ENCODE measurements around the gene CBLC. TPM values are rescaled to one million over a fixed set of nuclear protein-coding genes. Genes with fewer than 3 reads are reported as not detected.

The CBLC gene
- total RNA-seq, 1 experiment from 2014 or later = not detected

DNA sequence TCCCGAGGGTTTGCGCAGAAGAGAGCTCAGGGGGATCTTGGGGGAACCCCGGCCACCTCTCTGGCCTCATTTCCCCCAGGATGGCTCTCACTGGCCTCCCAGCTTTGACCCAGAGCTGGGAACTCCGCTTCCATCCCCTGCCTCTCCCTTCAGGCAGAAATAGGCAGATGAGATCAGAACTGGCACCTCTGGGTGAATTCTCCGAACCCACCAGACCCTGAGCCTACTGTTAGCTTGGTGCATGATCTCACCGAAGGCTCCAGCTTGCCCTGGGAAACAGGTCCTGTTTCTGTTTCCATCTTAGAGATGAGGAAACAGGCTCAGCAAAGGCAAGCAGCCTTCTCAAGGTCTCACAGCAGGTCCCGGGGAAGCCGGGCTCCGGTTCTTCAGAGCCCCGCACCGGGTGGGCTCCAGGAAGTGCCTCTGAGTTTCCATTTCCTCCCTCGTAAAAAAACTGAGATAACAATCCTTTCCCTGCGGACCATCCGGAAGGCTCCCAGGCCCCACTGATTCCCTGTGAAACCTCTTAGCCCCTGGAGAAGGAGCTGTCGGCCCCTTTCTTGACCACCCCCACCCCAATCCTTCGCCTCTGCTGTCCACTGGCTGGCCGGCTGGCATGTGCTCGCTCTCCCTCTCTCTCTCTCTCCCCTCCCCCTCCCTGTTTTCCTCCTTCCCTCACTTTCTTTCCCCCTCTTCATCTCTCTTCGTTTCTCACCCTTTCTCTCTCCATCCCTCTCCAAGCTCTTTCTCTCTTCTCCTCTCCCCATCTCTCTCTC lies 70.5 kb downstream of the CBLC start:
- no peak for DNase-seq (ENCODE audit: extremely low read depth, low read depth)

DNA sequence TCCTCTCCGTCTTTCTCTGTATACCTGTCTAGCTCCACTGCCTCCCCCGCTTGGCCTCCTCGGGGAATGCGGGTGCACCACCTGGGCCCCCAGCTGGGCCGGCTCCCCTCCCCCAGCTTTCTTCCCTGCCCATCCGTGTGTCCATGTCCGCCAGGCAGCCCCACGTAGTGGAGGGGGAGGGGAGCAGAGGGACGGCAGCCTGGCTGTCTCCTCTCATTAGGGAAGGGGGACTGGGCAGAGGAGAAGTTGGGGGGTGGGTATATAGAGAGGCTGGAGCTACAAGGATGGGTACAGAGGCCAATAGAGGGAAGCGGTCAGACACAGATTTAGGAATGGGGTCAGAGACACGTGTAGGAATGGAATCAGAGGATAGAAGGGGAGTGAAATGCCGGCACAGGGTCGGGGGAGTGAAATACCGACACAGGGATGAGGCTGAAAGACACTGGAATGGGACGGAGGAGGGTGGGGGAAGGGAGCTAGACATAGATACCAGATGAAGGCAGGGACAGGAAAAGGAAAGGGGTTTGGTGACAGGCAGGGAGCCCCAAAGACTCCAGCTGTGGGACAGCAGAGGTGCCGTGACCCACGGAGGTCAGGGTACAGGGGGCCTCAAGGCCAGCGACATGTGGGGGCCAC lies 71.2 kb downstream of the CBLC start:
- no peak for DNase-seq (ENCODE audit: extremely low read depth, low read depth)

Small RNA genes within 50 kb of the gene (small RNA-seq; reads per million reads assigned to genes)
- 0 to 0.04 reads per million in 2 experiments for gene RF00156

Other genes with a start within 250 kb of the CBLC start
- not detected in 2 replicates for gene CEACAM20, start 248.2 kb upstream of the CBLC start, total RNA-seq (2014; rRNA removed; shearing (Covaris generic))
- gene IGSF23, start 164.3 kb upstream of the CBLC start, total RNA-seq (2014; rRNA removed; shearing (Covaris generic)) = not detected in 2 replicates
- 49.8 and 50.1 TPM in 2 replicates for gene PVR, start 134.0 kb upstream of the CBLC start, total RNA-seq (2014; rRNA removed; shearing (Covaris generic))
- gene CEACAM19, start 106.4 kb upstream of the CBLC start, total RNA-seq (2014; rRNA removed; shearing (Covaris generic)) = 0.46 and 0.59 TPM in 2 replicates
- gene CEACAM16, start 78.7 kb upstream of the CBLC start, total RNA-seq (2014; rRNA removed; shearing (Covaris generic)) = not detected in 2 replicates
- gene BCL3, start 29.2 kb upstream of the CBLC start, total RNA-seq (2014; rRNA removed; shearing (Covaris generic)) = 12.6 and 16.5 TPM in 2 replicates
- 2.3 and 3.1 TPM in 2 replicates for gene BCAM, start 31.2 kb downstream of the CBLC start, total RNA-seq (2014; rRNA removed; shearing (Covaris generic))
- gene NECTIN2, start 68.4 kb downstream of the CBLC start, total RNA-seq (2014; rRNA removed; shearing (Covaris generic)) = 24.3 and 29.4 TPM in 2 replicates
- 43.7 and 60.7 TPM in 2 replicates for gene TOMM40, start 113.4 kb downstream of the CBLC start, total RNA-seq (2014; rRNA removed; shearing (Covaris generic))
- 0.84 and 1.2 TPM in 2 replicates for gene APOE, start 127.9 kb downstream of the CBLC start, total RNA-seq (2014; rRNA removed; shearing (Covaris generic))
- gene APOC1, start 136.7 kb downstream of the CBLC start, total RNA-seq (2014; rRNA removed; shearing (Covaris generic)) = 6.1 and 9.6 TPM in 2 replicates
- not detected in 2 replicates for gene APOC4, start 164.3 kb downstream of the CBLC start, total RNA-seq (2014; rRNA removed; shearing (Covaris generic))
- gene APOC2, start 168.2 kb downstream of the CBLC start, total RNA-seq (2014; rRNA removed; shearing (Covaris generic)) = not detected in 2 replicates
- gene CLPTM1, start 177.5 kb downstream of the CBLC start, total RNA-seq (2014; rRNA removed; shearing (Covaris generic)) = 31.0 and 31.2 TPM in 2 replicates
- gene RELB, start 223.6 kb downstream of the CBLC start, total RNA-seq (2014; rRNA removed; shearing (Covaris generic)) = 10.1 and 12.5 TPM in 2 replicates

Data from NCI-H460 (cell line).